GM21528 (cell line): Measurements from ENCODE around the gene ZFAND2A.

ENCODE experiments used
- ATAC-seq: cut with Tn5 transposase; IDR thresholded peaks from one replicate; pipeline ENCODE4 v1.9.1; 2021; ENCODE audit warnings: mild to moderate bottlenecking, moderate library complexity; ENCODE audit not compliant: unreplicated experiment, low FRiP score

ZFAND2A gene

GRCh38 chr7:1111156-1111555 is 48.8 kb downstream of the ZFAND2A start:
- no peak for ATAC-seq

DNA sequence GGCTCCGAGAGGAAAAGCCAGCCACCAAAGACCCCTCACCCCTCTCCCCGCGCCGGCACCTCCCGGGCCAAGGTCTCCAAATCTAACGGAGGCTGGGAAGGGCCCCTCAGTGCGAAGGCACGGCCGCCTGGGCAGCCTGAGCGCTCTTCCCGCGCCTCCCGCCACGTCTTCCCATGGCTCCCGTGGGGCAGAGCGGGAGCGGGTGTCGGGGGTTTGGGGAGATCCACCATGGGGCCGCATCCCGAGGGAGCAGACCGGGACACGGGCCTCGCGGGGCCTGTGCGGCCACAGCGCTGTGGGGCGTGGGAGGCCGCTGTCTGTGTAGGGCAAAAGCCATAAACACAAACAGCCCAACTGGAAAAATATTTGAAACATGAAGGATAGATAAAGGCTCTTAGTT is 49.6 kb downstream of the ZFAND2A start:
- no peak for ATAC-seq

GRCh38 chr7:1109581-1110310 is 50.2 kb downstream of the ZFAND2A start:
- no peak for ATAC-seq

DNA sequence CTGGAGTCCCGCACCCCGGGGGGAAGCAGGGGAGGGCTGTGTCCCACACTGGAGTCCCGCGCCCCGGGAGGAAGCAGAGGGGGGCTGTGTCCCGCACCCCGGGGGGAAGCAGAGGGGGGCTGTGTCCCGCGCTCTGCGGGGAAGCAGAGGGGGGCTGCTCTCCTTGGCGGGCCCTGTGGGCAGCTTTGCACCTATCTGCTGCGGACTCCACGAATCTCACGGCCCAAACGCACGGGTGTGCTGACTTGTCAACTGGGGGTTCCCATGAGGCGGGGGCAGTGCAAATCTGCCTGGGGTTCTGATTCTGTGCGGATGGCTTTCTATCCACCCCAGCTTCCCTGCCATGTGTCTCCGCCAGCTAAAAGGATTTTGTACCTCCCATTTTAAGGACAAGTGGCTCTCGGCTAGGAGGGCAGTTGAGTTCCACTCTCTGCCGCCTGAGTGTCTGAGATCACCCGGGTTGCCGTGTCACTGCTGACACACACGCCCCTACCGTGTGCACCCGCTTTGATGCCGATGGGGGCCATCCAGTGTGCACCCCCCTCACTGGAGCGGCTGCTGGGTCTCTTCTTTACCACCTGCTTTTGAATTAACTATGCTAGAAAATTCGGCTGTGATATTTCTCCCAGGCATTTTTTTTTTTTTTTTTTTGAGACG is 51.6 kb downstream of the ZFAND2A start:
- no peak for ATAC-seq

GRCh38 chr7:1106793-1107421 is 53.1 kb downstream of the ZFAND2A start:
- ATAC-seq = no peak

GRCh38 chr7:1106063-1106792 is 53.8 kb downstream of the ZFAND2A start:
- no peak for ATAC-seq

GRCh38 chr7:1105189-1105588 is 54.8 kb downstream of the ZFAND2A start:
- peak; percentile 43 for ATAC-seq

DNA sequence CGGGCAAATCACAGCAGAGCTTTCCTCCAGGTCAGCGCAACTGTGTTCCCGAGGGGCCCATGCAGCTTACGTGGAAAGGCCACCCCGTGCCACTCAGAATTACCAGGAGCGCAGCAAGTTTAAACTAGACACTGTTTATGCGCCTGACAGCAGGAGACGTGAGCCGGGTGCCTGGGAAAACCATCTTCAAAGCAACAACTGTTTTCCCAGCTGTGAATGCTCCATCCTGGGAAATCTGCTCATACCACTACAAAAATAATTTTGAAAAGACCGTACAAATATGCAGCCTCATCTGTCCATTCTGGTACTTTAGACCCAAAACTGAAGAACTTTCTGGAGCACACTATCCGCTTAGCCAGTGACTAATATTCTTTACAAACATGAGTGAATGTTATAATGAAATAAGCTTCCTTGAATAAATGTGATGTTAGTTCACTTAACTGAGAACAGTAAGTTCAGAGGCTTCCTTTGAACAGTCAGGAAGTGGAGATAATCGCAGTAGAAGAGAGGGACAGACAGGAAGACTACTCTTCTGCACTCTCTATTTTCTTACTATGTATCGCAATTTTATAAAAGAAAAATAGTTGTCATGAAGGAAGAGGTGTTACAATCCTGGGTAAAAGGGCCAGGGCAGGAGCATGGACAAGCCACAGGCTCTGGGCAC is 55.3 kb downstream of the ZFAND2A start:
- ATAC-seq = no peak

DNA sequence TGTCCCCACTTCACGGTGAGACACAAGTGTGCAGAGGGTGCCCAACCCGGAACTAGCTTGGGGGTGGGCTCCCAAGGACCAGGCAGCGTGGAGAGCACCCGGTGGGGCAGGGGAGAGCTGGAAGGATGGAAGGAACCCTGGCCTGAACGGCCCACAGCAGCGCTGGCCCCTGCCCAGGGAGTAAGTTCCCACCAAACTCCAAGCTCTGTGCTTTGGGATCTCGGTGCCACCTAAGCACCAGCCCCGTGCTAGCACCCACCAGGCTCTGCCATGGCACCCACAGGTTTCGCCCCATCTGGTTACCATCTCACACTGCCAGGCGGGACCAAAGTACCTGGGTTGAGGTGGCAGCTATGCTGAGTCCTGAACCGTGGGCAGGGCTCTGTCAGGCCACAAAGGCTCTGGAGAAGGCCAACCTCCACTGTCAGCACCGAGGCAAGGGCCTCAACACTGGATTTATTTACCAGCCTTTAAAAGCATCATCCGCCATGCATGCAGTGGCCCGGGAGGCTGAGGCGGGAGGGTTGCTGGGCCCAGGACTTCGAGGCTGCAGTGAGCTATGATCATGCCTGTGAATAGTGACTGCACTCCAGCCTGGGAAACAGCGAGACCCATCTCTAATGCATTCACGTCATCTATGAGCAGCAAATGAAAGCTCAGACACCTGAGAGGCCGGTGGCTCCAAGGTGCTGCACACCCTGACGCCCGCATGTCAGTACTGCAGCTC is 56.0 kb downstream of the ZFAND2A start:
- ATAC-seq = no peak

DNA sequence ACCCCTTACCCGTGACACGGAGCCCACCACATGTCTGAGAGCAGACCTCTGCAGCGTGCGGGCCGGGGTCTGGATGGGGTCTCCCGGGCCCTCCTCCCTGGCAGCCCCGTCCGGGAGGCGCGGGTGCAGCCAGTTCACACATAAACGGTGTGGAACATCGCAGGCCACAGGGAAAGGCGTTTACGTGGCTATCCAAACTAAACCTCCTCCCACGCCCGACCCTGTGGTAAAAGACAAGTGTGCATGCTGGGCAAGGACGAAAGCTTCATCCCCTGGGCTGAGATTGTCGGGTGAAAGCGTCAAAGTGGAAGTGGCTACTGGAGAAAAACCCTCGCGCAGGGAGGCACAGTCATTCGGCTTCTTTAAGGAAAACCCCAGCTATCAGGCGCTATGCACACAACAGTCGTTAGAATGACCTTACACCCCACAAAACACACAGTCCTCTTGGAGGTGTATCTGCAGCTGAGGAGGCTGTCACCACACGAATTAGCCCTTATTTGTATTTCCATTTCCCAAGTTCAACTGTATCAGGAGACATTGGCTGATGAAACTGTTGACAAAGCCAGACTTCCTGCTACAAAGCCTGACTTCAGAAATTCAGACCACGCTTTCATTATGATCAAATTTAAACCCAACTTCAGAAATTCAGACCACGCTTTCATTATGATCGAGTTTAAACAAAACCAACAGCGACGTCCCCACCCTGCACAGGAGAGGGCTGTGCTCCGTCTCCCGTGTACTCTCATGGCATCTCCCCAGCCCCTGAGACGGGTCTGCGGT is 56.8 kb downstream of the ZFAND2A start:
- ATAC-seq = peak; percentile 41
